ENCODE measurements around the gene IFNAR2.

- TF ChIP-seq POLR2A (IDR thresholded peaks at IDR 0.05) = no peak
- TF ChIP-seq CTCF (IDR thresholded peaks at IDR 0.05) = no peak
These were observed 2.7 kb downstream of the IFNAR2 start for GRCh38 chr21:33232291-33233034.

All from heart left ventricle (tissue), 13 donors.